SKM-1 treated with dmso at 0.1 percent for 144 hours (cell line): ENCODE data around the gene NMRAL1.

ENCODE experiments used
- DNase-seq: peaks from one replicate; lab custom pipeline; 2025; ENCODE audit not compliant: unreplicated experiment; lab: John Stamatoyannopoulos, UW

NMRAL1 gene

DNA sequence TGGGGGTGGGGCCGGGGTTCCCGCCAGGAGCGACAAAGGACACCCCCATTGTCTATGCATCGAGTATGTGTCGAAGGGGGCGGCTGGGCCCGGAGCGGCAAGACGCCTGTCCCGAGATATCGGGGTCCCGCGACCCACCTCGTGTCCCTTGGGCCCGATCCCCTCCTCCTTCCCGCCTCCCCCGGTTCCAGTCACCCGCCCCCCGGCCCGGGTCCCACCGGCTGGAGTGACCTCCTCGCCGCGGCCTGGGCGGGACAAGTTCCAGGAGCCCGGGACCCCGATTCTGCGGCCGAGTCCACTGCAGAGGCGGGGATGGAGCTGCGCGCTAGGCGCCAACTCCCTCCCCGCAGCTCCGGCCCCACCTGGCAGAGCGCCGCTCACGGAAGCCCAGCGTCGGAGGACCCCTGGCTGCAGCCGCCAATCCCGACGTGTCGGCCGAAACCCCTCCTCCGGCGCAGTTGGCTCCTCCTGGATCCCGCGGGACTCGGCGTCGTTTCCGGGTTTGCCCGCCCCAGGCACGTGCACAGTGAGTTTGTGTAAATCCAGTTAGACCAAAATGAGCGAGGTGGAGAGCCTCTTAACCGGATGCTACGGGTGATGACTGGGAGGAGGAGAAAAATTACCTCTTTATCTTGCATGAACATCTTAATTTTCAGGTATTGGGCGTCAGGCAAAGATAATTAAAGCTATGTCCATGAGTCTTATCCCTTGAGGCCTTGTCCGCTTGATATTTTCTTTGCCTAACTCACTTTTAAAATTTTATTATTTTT, at the start of gene NMRAL1:
TSS of gene NMRAL1 (minus strand) at position 434 of the 770 bp plus-strand sequence. CDS start 493 bp downstream, outside the sequence.
- peak; percentile 89 for DNase-seq

DNA sequence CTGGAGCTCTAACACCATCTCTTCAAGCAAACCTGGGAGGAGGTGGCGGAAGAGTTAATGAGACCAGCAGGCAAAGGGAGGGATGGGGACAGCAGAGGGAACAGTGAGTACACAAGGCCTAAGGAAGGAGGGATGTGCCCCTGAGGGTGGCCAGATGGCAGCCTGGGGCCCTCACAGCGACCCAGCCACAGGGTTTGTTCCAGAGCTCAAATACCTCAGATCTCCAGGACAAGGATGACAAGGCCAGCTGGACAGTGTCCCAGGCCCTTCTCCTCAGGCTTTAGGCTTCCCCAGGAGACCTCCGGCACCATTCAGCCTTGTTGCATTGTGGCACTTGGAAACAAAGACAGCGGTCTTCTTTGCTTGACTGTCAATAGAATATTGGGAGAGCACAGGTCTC, 49.3 kb upstream of the NMRAL1 start:
- no peak for DNase-seq

DNA sequence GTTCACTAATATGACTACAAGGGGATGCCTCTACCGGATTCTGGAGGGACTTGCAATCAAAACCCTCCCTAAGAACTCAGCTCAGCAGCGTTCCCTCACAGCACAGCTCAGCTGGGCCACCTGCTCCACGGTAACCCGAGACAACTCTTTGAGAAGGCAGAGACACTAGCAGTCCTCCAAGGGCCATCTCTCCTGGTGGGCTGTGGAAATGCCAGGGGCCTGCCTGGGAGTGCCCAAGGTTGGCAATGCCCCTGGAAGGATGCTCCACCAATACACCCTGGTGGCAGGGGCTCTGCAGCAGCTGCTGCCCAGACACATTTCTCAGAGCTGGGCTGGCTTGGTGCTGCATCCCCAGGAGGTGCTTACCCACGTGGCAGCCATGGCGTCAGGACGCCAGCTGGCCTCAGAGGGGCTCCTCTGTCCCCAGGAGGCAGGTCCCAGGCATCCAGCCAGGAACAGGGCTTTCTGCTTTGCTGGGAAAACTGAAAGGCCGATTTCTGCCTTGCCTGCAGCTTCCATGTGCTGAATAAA, 47.7 kb upstream of the NMRAL1 start:
- no peak for DNase-seq

DNA sequence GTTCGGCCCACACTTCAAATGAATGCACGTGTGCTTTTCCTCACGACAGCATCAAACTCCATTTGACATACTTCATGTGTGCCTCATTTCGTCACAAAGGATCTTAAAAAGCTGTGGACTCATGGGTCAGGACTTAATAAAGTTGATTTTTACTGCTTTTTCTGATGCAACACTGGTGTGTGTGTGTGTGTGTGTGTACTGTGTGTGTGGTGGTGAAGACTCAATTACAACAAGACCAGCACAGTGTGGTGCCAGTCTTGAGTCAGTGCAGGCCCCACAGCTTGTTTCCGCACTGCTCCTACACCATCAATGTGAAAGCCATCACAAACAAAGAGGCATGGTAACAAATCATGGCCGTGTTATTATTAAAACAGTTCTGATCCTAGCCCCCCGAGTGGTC, 46.5 kb upstream of the NMRAL1 start:
- no peak for DNase-seq

DNA sequence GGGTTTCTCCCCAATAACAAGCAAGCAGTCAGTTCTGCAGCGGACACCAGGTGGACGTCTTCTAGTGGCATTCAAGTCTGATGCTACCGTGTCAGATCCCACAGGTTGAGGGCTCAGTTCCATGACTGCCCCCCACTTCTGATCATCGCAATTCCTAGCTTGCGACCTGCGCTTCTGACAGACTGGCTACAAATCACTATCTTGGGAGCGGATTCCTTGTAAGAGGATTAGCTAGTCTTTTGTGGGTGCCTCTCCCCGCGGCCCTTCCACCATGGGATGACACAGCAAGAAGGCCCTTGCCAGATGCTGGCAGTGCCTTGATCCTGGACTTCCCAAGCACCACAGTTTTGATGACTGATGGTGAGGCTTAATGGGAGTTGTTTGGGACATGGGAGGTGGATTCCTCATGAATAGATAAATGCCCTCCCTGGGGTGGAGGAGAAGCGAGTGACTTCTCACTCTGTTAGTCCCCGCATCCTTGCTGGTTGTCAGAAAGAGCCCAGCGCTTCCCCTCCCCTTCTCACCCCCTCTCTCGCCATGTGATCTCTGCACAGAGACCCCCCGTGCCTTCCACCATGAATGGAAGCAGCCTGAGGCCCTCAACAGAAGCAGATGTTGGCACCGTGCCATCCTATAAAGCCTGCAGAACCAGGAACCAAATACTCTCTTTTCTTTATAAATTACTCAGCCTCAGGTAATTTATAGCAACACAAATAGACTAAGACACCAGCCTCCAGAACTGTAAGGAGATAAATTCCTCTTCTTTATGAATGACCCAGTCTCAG, 45.0 kb upstream of the NMRAL1 start:
- no peak for DNase-seq

DNA sequence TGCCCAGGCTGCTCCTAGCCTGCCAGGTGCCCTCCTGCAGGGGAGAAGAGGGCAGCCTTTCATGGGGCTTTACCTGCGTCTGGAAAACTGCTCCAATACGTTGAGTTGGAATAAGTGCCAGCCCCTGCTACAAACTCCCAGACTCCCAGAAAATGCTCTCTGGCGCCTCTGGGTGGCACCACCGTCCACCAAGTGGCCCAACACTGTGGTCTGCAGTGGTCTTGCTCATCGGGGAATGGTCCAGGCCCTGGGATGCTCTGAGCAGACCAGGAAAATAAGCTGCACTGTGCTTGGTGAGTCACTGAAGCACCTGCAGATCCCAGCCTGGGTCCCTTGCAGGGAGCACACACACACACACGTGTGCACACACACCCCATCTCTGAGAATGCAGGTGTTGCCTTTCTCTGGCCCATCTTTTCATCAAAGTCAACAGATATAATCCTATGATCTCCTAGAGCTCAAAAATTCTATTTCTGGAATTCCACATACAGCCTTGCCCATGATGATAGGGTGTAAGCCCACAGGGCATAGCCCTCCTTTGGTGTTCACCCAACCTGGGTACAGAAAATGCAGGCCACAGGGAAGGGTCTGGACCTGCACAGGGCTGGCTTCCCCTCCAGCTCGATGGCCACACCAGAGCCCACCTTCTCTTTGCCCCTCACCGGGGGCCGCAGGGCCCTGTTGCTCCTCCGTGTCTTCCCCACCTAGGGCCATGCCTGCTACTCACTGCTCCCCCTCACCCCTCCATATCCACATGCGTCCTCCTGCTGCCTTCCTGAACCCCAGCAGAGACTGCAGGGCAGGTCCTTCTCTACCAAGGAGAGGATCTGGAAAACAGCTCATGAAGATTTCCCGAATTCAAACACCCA, 43.6 kb upstream of the NMRAL1 start:
- no peak for DNase-seq

DNA sequence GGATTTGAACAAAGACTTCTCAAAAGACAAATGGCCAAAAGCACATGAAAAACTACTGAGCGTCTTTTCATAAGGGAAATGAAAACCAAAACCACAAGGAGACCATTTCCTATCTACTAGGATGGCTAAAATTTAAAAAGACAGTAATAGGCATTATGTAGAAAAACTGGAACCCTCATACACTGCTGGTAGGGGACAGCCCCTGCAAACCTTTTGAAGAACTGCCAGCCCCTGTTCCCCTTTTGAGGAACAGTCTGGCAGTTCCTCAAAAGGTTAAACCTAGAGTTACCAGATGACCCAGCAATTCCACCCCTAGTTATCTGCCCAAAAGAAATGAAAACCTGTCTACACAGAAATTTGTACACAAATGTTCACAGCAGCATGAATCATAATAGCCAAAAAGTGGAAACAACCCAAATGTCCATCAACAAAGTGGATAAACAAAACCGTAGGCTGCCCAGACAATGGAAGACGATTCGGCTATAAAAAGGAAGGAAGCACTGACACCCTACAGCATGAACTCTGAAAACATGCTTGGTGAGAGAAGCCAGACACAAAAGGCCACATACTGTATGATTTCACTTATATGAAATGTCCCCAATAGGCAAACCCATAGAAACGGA, 41.3 kb upstream of the NMRAL1 start:
- DNase-seq, result peak; percentile 78

DNA sequence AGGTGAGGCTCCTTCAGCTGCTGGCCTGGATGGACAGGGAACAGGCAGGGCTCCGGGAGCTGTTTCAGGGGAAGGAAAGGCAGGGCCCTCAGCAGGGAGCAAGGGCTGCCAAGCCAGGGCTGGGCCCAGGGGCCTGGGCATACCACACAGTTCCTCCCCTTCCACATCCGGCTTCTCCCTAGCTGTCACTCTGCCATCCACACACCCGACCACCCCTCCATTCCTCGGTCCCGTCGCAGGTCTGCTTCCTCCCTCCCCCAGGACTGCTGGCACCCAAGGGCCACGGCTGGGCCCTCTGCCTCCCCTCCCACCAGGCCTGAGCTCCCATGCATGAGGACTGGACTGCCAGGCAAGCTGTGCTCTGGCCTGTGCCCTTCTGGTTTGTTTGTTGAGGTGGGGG, 40.2 kb upstream of the NMRAL1 start:
- no peak for DNase-seq

DNA sequence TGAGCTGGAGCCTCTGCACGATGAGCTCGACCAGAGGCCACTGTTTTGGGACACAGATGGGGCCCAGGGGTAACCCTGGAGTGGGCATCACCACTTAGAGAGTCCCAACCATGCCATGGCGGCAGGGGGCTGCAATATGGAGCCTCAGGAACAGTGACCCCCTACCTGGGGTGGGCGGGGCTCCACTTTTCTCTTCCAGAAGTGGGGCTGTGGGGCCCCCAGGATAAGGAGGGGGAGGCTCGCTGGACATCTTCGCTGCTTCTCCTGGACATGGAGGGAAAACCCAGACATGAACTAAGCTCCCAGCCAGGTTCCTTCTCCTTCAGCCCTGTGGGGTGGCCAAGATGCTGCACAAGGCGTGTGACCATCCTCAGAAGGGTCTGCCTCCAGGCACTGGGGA, 39.5 kb upstream of the NMRAL1 start:
- no peak for DNase-seq

DNA sequence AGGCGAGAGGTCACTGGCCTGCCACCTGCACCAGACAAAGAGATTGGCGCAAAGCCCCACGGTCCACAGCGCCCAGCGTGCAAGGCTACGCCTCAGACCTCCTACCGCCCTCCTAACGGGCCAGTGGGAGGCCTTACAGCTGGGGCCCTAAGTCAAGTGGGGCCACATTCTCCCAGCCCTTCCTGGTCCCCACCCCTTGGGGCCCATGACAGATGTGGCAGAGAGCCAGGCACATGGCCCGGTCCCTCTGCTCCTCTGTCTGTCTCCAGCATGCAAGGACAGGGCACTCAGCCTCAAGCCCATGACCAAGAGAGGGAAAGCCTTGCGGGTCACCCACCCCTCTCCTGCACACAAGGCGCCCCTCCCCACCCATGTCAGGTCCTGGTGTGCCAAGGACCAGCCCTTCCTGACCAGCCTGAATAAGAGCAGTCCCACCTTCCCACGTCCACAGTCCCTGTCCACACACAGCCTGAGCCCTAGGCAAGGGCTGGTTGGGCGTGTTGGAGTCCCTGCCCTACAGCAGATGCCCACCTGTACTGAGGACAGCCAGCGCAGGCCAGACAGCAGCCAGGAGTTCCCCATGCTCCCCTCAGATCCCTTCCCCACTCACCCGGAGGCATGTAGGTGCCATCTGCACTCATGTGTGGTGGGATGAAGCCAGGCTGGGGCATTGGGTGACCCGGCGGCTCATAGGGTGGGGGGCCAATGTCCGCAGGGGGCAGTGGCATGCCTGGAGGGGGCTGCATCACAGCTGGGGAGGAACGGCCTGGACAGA, 38.8 kb upstream of the NMRAL1 start:
- DNase-seq, result no peak

DNA sequence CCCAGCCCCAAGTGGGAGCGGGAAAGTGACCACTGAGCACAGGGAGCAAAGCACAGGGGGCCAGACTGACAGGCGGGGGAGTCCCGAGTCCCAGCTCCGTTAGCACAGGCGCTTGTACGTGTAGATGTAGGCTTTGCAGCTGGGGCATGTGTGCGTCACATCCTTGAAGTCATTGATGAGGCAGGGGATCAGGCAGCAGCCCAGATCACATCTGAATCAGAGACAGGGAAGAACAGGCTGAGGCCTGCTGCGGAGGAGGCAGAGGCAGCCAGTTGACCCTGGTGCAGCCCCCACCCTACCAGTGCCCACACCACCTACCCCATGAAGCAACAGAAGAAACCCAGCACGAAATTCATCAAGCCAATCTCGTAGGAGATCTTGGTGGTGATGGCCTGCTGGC, 38.0 kb upstream of the NMRAL1 start:
- DNase-seq, result no peak

DNA sequence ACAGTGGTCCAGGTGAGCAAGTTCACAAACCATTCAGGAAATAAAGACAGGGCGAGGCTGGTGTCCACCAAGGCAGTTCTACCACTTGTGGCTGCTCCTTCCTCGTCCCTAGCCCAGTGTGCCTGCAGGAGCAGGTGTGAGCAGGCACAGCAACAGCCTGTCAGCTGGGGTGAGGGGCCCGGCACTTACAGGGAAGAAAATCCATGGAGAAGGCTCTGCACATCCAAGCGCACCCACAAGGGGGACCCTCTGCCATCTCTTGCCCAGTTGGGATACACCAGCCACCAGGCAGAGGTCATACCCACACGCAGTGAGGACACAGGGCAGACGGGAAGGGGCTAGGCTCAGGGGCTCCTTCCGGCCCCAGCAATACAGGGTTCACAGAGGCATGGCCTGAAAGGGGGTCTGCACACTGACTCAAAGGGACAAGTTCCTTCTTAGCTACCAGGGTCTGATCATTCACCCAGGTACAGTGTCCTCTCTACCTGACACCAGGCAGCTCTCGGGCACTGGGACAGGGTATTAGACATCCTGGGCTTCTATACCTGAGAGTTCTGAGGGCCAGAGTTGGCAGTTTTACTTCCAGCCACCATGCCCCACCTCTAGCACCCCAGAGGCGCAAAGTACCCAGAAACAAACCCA, 37.1 kb upstream of the NMRAL1 start:
- DNase-seq, result peak; percentile 17

DNA sequence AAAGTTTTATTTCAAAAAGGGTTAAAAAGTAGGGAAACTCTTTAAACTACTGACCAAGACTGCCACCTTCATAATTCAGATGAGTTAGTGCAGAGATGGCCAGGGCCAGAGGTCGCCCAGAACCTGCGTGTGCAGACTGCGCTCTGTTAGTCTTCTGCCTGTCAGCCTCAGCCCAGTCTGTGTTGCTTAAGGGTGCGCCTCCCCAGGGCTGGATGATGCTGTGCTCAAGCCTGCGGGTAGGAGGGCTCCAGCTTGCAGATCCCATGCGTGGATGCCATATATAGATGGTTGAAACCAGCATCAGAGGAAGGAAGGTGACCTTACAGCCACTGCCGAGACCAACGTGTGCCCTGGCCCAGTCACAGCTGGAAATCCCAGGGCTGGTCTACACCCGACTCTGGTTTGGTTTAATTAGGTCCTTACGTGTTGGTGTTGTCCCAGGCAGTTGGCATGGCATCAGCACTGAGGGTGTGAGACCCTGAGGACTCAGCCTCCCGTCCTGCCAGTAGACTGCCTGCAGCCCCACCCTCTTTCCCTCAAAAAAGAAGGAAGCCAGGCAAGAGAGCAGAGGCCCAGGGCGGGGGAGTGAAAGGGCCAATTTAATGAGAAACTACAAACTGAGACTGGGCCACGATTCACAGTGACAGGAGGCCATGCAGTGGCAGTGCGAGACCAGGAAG, 36.5 kb upstream of the NMRAL1 start:
- no peak for DNase-seq

DNA sequence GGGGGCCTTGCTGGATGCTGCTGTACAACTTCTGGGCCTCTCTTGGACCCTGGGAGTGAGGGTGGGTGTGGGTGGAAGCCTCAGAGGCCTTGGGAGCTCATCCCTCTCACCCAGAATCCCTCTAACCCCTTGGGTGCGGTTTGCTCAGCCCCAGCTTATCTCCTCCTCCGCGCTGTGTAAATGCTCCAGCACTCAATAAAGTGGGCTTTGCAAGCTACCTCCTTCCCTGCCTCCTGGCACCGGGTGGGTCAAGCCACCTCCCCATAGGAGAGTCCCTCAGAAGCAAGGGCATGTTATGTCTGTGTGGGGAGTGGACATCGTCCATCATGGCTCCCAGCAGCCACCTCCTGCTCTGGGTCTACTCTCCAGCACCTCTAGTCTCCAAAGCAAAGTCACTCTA, 35.7 kb upstream of the NMRAL1 start:
- DNase-seq, result no peak

DNA sequence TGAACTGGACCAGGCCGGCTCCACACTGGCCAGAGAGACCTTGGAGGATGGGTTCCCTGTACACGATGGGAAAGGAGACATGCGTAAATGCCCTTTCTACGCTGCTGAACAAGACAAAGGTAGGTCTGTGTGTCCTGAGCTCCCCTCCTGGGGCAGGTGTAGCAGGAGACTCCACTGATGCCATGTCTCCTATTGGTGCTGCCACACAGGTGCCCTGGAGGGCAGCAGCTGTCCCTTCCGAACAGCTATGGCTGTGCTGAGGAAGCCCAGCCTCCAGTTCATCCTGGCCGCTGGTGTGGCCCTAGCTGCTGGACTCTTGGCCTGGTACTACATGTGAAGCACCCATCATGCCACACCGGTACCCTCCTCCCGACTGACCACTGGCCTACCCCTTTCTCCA, 35.0 kb upstream of the NMRAL1 start:
- DNase-seq, result no peak

DNA sequence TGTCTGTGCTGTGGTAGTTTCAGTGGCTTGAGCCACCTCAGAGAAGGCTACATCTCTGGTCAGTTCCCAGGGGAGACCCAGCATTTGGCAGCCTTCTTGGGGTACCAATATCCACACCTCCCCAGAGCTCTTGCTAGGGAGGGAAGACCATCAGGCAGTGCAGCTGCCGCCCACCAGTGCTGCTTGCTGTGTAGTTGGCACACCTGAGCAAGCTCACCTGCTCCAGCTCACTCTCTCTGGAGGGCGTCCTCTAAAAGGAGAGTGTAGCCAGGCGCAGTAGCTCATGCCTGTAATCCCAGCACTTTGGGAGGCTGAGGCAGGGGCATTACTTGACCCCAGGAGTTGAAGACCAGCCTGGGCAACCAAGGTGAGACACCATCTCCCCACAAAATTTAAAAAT, 34.4 kb upstream of the NMRAL1 start:
- DNase-seq, result no peak

DNA sequence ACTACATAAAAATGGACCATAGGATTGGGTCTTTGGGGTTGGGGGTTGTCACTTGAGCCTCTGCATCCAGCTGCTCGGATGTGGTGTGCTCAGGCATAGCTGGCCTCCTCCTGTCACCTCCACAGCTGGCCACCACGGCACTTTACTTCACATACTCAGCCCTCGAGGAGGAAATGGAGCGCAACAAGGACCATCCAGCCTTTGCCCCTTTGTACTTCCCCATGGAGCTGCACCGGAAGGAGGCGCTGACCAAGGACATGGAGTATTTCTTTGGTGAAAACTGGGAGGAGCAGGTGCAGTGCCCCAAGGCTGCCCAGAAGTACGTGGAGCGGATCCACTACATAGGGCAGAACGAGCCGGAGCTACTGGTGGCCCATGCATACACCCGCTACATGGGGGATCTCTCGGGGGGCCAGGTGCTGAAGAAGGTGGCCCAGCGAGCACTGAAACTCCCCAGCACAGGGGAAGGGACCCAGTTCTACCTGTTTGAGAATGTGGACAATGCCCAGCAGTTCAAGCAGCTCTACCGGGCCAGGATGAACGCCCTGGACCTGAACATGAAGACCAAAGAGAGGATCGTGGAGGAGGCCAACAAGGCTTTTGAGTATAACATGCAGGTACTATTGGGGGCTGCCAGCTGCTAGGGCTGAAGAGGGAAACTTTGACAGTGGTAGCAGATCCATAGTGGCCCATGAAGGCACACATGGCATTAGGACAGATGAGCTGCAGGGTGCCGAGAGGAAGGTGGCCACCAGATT, 33.3 kb upstream of the NMRAL1 start:
- no peak for DNase-seq

DNA sequence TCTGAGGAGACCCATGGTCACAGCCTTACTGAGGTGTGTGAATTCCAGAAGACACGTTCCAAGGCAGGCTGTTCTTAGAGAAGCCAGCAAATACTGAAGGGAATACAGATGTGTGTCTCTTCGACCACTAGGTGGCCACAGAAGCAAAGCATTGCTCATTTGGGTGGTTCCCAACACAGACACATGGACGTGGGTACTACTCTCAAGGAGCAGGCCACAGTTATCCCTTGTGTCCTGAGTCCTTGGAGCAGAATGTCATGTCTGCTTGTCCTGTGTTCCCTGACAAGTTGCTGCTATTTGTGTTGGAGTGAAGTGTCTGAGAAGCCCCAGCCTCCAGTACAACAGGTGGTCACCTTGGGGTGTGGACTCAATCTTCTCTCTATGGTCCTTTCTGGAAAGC, 32.0 kb upstream of the NMRAL1 start:
- DNase-seq, result peak; percentile 83
